Nephron (organoid): Measurements from ENCODE around the gene SLC9A3.

Experiments used
- H3K27ac Mint-ChIP-seq, 3 experiments: 2 replicates each; pipeline ENCODE4 v1.8.0; 2020; ENCODE audit warnings: mixed read lengths in 3 of 3, mild to moderate bottlenecking in 2 of 3, moderate library complexity in 1 of 3
- H3K27me3 Mint-ChIP-seq: 2 replicates; pipeline ENCODE4 v1.8.0; 2021; ENCODE audit warnings: low read depth, mild to moderate bottlenecking, moderate library complexity, mixed read lengths
- H3K36me3 Mint-ChIP-seq: 2 replicates; pipeline ENCODE4 v1.8.0; 2020; ENCODE audit warnings: low read depth, mixed read lengths
- H3K4me1 Mint-ChIP-seq: 2 replicates; pipeline ENCODE4 v1.8.0; 2020; ENCODE audit warnings: mixed read lengths
- H3K4me3 Mint-ChIP-seq, 3 experiments: 2 replicates each; pipeline ENCODE4 v1.8.0; 2020; ENCODE audit warnings: mild to moderate bottlenecking in 3 of 3, mixed read lengths in 3 of 3, moderate library complexity in 2 of 3
- H3K9me3 Mint-ChIP-seq: 2 replicates; pipeline ENCODE4 v1.8.0; 2020; ENCODE audit warnings: mixed read lengths
- CTCF ChIP-seq, 3 experiments: fragments of 200-600 bp; sonication (generic); IDR thresholded peaks; one replicate each; pipeline ENCODE4 v1.5.0; 2021; ENCODE audit warnings: antibody characterized with exemption in 3 of 3; ENCODE audit not compliant: unreplicated experiment in 3 of 3

The SLC9A3 gene

GRCh38 chr5:431711-432050 is 92.6 kb downstream of the SLC9A3 start:
- peaks cover 6% of the 10 kb centered on the region for H3K4me1 Mint-ChIP-seq
- H3K9me3 Mint-ChIP-seq: no peaks in the 10 kb centered on the region
- no peak overlapping the region for H3K4me3 Mint-ChIP-seq
- peaks cover 3% of the 10 kb centered on the region for H3K36me3 Mint-ChIP-seq
- TF ChIP-seq CTCF (IDR thresholded peaks at IDR 0.05; ENCODE audit: unreplicated experiment in 3 of 3): no peak
- H3K27ac Mint-ChIP-seq: no peak overlapping the region
- peaks cover 3% of the 10 kb centered on the region for H3K27me3 Mint-ChIP-seq

- no peaks in the 10 kb centered on the region for H3K9me3 Mint-ChIP-seq
- peaks cover 6% of the 10 kb centered on the region for H3K4me1 Mint-ChIP-seq
- H3K4me3 Mint-ChIP-seq: no peak overlapping the region
- peaks cover 3% of the 10 kb centered on the region for H3K36me3 Mint-ChIP-seq
- no peak overlapping the region for H3K27ac Mint-ChIP-seq
- no peaks in the 10 kb centered on the region for H3K27me3 Mint-ChIP-seq
- TF ChIP-seq CTCF (IDR thresholded peaks at IDR 0.05; ENCODE audit: unreplicated experiment in 3 of 3): peak; percentile 78 to 89 (median 87)
Observed at GRCh38 chr5:431001-431710, 93.1 kb downstream of the SLC9A3 start.

- peak overlapping the region in 2 of 3 experiments; percentile 23 to 54 for H3K27ac Mint-ChIP-seq
- no peaks in the 10 kb centered on the region for H3K27me3 Mint-ChIP-seq
- H3K36me3 Mint-ChIP-seq: peaks cover 3% of the 10 kb centered on the region
- H3K9me3 Mint-ChIP-seq: no peaks in the 10 kb centered on the region
- no peak for TF ChIP-seq CTCF (IDR thresholded peaks at IDR 0.05; ENCODE audit: unreplicated experiment in 3 of 3)
- peaks cover 6% of the 10 kb centered on the region for H3K4me1 Mint-ChIP-seq
- H3K4me3 Mint-ChIP-seq: peak overlapping the region in 1 of 3 experiments; percentile 5
Observed at GRCh38 chr5:430214-430925, 93.9 kb downstream of the SLC9A3 start.

- Mint-ChIP-seq H3K4me1 (peaks cover 6% of the 10 kb centered on the region), H3K27me3 (no peaks in the 10 kb centered on the region), H3K9me3 (no peaks in the 10 kb centered on the region), H3K36me3 (peaks cover 3% of the 10 kb centered on the region), H3K4me3 (peak overlapping the region in 1 of 3 experiments; percentile 5), H3K27ac (peak overlapping the region; percentile 14 to 54 (median 23))
- TF ChIP-seq CTCF (IDR thresholded peaks at IDR 0.05; ENCODE audit: unreplicated experiment in 3 of 3): no peak
Observed at GRCh38 chr5:429453-430188, 94.6 kb downstream of the SLC9A3 start.

GRCh38 chr5:428754-429452 is 95.3 kb downstream of the SLC9A3 start:
- H3K4me1 Mint-ChIP-seq: peaks cover 6% of the 10 kb centered on the region
- H3K4me3 Mint-ChIP-seq: no peak overlapping the region
- H3K36me3 Mint-ChIP-seq: peaks cover 3% of the 10 kb centered on the region

More at GRCh38 chr5:428754-429452, 95.3 kb downstream of the SLC9A3 start:
- Mint-ChIP-seq H3K9me3 (no peaks in the 10 kb centered on the region), H3K27me3 (no peaks in the 10 kb centered on the region), H3K27ac (peak overlapping the region in 1 of 3 experiments; percentile 67)
- TF ChIP-seq CTCF (IDR thresholded peaks at IDR 0.05; ENCODE audit: unreplicated experiment in 3 of 3): no peak
